Activated CD4-positive, CD25-positive, alpha-beta regulatory T cell treated with anti-CD3 and anti-CD28 coated beads, Interleukin-2, amount 50 U/mL, for 72 hours (primary cell): Measurements from ENCODE around the gene RNF157.

Experiments
- DNase-seq: peaks from one replicate; pipeline ENCODE4 v3.0.0; 2021

Gene RNF157

DNA sequence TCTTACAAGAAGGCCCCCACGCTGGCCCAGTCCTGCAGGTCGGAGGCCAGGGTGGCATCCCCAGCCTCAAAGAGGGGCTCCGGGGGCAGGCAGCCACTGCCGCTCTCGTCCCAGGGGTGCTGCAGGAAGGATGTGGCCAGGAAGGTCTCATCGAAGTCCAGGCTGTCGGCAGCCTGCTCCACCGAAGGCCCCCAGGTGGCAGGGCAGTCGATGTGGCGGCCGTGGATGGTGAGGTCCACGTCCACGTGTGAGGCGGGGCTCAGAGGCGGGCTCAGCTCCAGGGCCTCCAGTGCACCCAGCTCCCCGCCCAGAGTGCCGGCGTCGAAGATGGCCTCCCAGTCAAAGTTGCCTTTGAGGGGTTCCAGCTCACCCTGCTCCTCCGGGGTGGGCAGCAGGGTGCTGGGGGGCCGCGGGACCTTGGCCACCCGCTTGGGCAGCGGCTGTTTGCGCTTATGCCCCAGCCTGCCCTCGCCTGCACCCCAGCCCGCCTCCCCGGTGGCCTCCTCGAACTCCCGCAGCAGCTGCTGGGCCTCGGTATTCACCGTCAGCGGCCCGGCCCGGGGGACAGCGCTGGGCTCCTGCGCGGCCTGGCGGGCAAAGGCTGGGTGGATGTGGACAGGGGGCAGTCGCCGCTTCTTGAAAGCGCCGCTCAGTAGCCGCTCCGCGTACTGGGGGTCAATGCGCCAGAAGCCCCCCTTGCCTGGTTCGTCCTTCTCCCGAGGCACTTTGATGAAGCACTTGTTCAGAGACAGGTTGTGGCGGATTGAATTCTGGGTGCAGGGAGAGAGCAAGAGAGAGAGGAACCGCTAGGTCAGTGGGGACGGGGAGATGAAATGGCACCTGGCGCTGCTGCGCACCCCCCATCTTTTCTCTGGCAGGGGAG lies 102.7 kb downstream of the RNF157 start:
- no peak for DNase-seq

DNA sequence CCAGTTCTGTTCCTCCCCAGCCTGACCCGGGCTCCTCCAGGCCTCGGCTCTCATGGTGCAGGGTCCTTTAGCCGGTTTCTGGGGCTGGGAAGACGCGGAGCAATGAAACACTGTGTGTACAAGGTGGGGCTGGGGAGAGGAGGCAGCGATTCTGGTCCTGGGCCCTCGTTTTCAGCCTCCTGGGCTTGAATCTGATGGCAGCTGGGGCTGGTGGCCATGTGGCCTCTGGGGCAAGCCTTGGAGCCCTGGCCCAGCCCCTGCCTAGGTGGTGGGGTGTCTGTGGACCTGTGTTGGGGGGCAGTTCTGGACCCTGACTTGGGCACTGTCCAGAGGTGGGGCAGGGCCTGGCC lies 103.3 kb downstream of the RNF157 start:
- DNase-seq: no peak

DNA sequence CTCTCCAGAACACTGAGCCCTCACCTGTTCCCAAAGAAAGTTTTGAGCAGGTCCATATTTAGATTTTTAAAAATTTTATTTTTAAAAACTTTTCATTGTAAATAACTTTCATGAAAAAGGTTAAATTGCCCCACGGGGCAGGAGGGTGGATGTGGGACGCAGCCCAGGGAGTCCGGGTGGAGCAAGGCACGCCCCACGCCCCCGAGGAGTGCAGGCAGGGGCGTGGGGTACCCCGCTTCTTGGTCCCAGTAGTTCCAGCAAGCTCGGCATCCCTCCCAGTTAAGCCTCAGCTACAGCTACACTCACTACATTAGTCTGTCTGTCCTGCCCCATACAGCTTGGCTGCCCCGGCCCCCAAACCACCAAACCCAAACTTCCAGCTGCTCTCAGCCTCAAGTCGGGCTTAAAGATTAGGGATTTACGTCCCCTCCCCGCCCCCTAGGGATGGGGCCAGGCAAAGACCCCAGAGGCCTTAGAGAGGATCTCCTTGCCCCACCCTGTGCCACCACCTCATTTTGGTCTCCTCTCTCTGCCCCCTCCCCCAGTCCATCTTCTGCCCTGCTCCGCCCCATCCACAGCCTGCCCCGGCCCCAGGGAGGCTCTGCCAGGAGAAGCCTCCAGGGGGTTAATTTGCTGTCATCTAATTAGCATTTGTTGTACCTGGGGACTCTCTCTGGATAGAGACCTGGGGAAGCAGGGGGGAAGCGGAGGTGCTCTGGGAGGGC lies 103.9 kb downstream of the RNF157 start:
- no peak for DNase-seq

DNA sequence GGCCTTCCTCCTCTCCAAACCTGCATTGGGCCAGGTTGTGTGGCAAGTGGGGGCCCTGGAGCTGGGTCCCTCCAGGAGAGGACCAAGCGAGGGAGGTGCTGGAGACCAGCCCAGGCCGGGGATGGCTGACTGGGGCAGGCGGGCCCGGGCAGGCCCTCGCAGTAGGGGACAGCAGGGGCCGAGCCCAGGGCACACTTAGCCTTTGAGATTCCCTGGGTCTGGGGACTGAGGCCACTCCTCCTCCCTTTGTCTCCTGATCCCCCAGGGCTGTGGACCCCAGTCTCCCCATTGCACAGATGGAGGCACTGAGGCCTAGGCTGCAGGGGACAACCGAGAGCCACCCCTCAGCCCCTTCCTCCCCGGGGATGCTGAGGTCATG lies 104.5 kb downstream of the RNF157 start:
- DNase-seq: no peak

GRCh38 chr17:76134911-76135809 lies 105.1 kb downstream of the RNF157 start:
- no peak for DNase-seq

DNA sequence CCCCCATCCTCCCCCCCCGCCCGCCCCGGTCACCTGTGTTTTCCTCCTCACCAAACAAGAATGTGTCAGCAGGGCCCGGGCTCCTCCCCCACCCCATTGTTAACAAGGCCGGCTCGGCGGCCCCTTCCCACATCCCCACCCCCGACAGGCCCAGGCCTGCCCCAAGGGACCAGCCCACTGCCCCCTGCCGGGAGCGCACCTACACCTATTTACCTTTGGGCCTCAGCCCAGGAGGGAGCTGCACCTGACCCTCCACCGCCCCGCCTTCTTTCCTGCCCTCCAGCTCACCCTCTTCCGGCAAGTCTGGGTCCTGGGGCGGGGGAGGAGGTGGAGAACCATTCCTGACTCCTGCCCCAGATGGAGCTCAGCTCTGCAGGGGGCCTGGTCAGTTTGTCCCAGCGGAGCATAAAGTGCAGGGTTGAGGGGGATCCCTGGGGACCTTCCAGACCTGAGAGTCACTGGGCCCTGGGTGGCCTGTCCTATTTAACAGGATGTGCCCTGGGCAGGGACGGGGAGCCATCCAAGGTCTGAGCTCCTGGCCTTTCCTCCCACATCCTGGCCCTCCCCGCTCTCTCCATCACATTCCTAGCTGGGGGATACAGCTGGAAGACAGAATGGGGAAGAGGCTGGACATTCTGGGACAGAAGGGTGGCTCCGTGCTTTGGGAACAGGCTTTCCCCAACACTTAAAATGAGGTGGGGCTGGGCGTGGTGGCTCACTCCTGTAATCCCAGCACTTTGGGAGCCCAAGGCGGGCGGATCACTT lies 107.5 kb downstream of the RNF157 start:
- DNase-seq: no peak

DNA sequence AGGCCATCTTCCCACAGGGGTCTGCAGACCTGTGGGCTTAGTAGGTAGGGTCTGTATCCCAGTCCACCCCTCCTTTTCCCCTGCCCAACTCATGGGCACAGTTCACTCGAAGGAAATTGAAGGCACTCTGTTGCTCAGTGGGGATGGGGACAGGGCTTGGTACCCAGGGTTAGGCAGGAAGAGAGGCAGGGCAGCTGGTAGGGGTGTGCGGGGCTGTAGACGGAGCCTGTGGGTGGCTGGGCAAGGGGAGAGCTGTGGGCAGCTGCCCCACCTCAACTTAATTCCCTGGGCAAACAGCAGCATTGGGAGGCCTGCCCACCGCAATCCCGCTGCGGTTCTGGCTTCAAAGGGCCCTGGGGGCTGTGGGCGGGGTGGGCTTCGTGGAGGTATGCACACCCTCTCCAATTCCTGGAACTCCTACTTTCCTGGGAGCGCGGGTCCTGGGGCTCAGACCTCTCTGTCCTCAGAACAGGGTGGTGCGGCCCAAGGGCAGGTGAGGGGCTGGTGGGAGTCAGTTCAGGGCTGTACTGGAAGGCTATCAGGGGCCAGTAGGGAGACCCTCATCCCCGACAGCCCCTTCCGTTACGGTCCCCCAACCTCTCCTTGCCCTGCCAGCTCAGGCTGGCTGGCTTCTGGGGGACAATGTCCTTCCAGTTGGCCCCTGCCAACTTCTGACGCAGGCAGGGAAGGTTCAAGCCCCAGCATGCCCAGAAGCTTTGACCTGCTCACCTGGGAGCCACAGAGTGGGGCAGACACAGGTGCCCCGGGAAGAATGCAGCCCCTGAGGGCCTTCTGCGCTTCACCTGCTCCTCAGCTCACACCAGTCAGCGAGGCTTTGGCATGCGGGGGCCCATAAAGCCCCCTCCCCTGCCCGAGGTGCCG lies 108.4 kb downstream of the RNF157 start:
- no peak for DNase-seq

DNA sequence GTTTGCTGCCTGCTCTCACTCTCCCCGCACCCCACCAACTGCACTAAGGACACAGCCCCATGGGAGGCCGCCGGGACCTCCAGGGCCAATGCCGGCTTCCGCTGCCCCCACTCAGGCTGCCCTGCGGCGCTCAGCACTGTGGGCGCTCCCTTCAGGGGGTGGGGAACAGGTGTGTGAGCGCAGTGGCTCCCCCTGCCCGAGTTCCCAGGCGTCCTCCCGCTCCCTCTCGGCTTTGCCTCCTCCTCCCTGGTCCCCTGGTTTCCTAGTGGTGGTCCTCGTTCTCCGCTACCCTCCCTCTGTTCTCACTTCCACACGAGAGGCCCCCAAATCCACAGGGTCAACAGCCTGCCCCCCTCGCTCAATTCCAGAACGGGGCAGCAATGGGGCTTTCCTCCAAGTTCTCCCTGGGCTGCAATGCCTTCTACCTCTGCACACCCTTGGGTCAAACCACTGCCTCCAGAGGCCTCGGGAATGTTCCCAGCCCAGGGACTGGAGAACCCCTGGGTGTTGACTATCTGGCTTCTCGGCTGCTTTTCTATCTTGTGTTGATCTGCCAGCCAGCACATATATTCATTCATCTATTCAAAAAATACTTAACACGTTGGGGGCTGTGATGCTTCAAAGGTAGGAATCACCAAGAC lies 109.1 kb downstream of the RNF157 start:
- no peak for DNase-seq

DNA sequence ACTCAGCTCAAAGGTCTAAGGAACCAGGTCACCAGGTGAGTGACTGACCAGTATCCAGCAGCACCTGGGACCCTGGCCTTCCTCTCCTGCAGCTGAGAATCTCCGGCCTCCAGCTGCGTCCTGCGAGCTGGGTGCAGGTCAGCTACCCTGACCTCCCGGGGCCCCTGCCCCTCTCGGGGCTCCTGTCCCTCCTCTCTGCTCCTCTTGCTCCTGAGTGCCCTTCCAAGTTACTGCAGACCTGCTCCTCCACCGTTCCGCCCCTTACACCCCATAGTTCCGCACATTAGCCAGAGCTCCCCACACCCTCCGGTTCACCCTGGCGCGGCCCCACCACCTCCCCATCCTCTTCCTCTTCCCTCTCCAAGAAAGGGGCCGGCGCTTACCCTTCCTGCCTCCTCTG lies 109.8 kb downstream of the RNF157 start:
- DNase-seq: no peak

- no peak for DNase-seq
Observed at GRCh38 chr17:76125922-76126321, 114.4 kb downstream of the RNF157 start.

- no peak for DNase-seq
Observed at GRCh38 chr17:76125391-76125675, 115.0 kb downstream of the RNF157 start.

GRCh38 chr17:76124582-76125390 lies 115.5 kb downstream of the RNF157 start:
- DNase-seq: no peak

GRCh38 chr17:76123749-76124581 lies 116.3 kb downstream of the RNF157 start:
- no peak for DNase-seq

GRCh38 chr17:76123191-76123499 lies 117.1 kb downstream of the RNF157 start:
- no peak for DNase-seq

GRCh38 chr17:76122431-76123190 lies 117.7 kb downstream of the RNF157 start:
- no peak for DNase-seq

- no peak for DNase-seq
Observed at GRCh38 chr17:76121932-76122430, 118.3 kb downstream of the RNF157 start.

GRCh38 chr17:76120658-76121008 lies 119.7 kb downstream of the RNF157 start:
- DNase-seq: no peak
